ACHN (cell line): Measurements from ENCODE around the gene VANGL1.

Source experiments
- DNase-seq: peaks from one replicate; pipeline ENCODE4 v3.0.0-alpha.2; 2015
- in situ Hi-C: cut with HindIII; loops from 2 replicates; pipeline ENCODE4 v1.10.0; 2017; ENCODE audit warnings: low sequenced_read_pairs, low pct_ligation_motif_present, low pct_unique_long_range_greater_than_20kb

VANGL1 gene

DNA sequence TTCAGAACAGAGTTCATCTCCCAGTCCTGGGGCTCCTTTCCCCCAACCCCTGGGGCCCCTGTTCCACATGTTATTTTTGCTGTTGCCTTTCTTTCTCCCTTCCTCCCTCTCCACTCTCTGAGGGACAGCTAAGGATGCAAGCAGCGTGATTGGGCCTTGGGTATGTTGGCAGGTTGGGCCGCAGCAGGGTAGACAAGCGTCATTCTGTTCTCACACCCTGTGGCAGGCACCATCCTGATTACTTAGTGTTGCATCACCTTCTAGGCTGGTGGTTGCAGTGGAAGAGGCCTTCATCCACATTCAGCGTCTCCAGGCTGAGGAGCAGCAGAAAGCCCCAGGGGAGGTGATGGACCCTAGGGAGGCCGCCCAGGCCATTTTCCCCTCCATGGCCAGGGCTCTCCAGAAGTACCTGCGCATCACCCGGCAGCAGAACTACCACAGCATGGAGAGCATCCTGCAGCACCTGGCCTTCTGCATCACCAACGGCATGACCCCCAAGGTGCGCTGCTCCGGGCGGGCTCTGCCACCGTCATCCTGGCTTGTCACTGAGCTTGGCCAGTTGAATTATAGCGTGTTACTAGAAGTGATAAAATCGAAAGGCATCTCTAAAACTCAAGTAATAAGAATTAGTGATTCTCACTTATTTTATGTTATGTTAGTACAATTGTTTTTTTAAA, 43.4 kb downstream of the VANGL1 start:
- in situ Hi-C loops, result no loop called here
- DNase-seq, result no peak

DNA sequence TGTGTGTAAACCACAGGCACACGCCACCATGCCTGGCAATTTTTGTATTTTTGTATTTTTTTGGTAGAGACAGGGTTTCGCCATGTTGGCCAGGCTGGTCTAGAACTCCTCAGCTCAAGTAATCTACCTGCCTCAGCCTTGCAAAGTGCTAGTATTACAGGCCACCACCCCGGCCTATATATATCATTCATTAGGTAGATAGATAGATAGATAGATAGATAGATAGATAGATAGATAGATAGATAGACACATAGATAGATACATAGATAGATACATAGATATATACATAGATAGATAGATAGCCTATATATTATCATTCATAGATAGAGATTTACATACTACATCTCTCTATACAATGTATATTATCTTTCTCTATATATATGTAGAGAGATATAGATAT, 46.0 kb downstream of the VANGL1 start:
- DNase-seq, result no peak
- in situ Hi-C loops, result no loop called here

DNA sequence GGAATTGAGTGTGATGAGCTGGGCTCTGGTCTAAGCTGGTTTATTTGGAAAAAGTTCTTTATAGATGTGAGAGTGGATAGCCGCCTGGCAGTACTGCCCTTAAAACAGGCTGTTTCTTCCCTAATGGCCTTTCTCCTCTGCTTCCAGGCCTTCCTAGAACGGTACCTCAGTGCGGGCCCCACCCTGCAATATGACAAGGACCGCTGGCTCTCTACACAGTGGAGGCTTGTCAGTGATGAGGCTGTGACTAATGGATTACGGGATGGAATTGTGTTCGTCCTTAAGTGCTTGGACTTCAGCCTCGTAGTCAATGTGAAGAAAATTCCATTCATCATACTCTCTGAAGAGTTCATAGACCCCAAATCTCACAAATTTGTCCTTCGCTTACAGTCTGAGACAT, 49.2 kb downstream of the VANGL1 start:
- DNase-seq, result no peak
- in situ Hi-C loops, result no loop called here

DNA sequence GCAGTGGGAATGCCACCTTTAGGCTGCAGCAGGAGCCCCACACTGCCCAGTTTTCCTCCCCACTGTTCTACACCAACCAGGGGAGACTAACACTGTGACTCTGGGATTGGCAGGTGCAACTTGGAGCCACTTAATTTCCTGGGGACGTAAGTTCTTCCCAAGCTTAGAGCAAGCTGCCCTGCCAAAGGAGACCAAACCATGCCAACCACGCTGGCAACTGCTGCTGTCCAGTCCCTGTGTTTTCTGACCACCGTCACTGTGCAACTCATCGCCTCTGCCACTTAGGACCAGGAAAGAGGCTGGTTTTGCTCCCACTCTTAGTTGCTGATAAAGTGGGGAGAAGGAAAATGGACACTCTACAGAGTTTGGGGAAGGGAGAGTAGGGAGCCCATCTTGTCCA, 50.5 kb downstream of the VANGL1 start:
- DNase-seq, result no peak
- in situ Hi-C loops, result no loop called here

DNA sequence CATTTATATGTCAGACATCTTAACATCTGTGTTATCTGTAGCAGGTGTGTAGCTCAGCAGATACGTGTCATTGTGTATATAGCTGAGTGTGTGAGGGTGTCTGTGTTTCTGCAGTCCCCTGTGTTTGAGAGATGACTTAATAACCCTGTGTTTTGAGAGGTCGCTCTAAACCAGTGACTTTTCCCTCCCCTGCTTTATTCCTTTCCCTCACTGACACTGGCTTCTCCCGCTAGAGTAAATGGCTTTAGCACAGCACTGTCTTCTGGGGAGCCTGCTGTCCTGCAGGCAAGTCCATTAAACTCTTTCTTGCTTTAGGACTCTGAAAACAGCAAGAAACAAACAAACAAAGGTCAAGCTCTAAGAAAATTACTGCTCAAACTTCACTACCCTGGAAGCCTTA, 53.0 kb downstream of the VANGL1 start:
- in situ Hi-C loops, result no loop called here
- DNase-seq, result no peak

DNA sequence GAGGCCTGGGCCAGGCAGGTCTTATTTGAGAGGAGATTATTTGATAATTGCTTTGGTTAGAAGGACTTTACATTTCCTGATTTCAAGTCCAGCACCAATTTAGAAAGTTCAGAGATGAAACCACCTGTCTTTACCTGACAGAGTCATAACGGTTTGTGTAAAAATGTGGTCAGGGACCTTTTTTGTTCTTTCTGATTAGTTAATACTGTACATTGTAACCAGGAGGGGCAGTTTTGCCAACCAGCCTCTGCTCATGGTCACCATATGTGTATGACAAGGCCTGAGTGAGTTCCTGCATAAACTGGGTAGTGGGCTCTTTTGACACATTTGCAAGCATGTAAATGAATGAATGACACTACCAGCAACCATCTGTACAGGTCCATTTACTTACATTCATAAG, 55.8 kb downstream of the VANGL1 start:
- in situ Hi-C loops, result no loop called here
- DNase-seq, result no peak

DNA sequence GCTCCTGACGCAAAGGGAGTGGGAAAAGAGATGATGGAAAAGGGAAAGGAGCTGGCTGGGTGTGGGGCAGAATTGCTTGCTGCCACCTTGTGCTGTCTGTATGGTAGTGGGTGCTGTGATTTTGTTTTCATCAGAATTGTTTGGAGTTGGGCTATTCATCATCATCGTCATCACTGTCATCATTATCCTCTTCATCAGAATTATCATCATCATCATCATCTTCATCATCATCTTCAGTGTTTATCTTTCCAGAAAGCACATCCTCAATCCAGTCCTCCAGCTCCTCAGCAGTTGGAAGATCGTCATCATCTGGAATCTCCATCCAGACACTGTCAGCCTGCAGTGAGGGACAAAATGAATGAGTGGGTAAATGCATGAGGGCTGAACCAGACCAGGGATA, 59.3 kb downstream of the VANGL1 start:
- DNase-seq, result no peak
- in situ Hi-C loops, result no loop called here

DNA sequence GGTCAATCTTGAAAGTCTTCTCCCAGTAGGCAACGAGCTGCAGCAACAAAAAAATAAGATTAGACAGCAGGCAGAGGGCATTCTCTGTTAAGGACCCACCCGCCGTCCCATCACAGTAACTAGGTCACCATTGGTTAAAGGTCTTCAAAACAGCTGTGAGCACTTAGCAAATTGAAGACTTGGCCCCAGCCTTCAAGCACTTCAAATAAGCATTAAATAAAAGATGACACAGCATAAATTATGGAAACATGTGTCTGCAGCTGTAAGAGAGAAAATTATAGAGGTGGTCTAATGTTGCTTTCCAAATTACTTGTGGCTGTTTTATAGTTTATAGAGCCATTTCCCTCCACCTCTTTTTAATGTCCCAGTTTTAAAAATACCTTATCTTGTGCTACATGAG, 61.2 kb downstream of the VANGL1 start:
- in situ Hi-C loops, result no loop called here
- DNase-seq, result no peak

DNA sequence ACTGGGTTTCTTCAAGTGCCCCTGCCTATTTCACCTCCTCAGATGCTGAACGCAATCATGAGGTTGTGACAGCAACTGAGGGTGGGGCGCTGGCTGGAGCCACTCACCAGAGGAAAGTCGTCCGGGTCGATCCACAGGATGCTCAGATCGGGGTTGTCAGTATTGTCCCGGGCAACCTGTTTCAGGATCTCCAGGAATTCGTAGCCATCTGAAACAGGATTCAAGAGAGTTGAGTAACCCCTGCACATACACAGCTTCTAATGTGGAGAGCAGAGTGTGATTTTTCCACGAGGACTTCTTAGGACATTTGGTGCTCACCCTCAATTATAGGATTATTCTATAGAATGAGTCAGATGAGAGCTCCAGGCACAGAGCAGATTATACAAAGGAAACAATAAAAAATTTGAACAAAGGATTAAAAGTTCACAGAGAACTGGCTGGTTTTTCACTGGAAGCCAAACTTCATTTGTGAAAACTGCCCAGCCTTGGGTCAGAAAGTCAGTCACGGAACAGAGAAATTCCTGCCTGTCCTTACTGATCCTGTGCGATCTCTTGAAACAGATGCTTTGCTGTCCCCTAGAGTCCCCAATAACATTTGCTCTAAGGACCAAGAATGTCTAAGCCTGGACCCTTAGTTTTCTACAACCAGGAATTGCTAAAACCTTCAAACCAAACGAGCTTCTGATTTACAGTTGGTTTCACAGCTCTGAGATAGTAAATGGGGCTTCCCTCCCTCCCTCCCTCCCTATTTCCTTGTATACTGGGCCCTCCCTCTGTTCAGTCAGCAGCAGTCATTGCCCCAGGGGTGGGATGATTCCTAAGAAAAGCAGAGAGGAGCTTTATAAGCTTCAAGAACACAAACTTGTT, 63.5 kb downstream of the VANGL1 start:
- in situ Hi-C loops, result no loop called here
- DNase-seq, result no peak

DNA sequence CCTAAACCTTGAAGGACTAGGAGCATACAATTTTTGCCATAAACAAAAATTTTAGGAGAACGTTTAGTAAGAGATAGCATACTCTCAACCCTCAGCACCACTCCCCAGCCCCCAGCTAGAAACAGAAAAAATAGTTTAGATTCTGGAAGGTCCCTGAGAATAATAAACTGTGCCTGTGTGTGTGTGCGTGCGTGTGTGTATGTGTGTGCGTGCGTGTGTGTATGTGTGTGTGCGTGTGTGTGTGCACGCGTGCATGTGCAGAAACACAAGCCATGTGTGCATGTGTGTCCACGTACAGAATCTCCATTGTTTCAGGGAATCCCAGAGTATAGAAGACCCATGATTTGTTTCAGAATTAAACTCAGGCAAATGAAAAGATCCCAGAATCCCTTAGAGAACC, 64.2 kb downstream of the VANGL1 start:
- DNase-seq, result no peak
- in situ Hi-C loops, result no loop called here

DNA sequence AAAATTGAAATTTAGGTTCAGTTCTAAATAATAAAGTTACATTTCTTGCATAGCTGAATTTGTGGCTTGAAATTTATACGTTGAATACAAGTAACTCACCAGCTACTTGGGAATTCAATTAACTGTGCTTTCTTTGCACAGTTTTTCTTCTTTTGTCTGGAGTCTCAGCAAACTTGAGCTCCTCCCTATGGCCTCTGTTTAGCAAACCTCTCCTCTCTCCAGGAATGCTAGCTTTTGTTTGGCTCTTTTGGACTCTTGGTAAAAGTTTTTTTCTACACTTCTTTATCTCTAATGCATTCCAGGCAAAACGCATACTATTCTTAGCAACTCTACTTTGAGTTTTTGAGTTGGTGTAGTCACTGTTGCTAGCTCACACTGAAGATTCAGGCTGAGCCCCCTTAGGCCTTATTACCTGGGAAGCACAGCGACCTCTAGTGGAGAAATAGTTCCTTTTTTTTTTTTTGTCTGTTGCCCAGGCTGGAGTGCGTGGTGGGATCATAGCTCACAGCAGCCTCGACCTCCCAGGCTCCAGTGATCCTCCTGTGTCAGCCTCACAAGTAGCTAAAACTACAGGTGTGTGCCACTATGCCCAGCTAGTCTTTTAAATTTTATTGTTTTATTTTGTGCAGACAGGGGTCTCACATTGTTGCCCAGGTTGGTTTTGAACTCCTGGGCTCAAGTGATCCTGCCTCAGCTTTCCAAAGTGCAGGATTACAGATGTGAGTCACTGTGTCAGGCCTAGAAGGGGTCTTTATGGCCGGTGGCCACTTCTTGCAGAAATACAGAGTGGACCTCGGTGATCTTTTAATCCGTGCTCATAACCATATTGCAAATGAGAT, 65.0 kb downstream of the VANGL1 start:
- peak; percentile 46 for DNase-seq
- in situ Hi-C loops, result no loop called here

DNA sequence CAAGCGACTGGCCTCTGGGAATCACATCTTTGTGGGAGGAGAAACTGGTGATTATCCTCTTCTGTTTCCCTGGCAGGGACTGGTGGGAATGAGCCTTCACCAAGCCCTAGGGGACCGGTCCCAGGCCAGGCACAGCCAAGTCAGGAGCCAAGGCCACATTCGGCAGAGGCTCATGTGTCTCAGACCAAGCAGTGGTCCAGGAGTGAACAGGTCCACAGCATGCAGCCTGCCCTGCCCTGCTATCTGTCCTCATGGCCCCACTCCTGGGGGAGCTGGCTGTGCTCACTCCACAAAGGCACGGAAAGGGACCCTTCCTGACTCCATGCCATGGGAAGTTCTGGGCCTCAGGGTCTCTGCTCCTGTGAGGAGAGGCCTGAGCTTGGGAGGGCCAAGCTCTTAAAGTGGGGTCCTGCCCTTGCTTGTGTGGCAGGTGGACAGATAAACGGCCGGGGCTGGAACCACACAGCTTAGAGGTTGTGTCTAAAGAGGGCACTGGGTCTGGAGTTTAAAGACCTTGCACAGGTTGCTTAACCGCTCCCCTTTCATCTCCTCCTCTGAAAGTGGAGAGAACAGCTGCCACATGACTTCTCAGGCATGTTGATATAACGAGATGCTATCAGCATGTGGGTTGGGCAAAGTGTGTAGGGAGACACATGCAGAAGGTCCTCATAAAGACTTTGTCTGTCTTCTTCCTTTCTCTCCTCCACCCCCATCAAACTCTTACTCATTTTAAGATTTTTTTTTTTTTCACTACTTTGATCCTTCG, 69.3 kb downstream of the VANGL1 start:
- in situ Hi-C loops, result no loop called here
- no peak for DNase-seq

DNA sequence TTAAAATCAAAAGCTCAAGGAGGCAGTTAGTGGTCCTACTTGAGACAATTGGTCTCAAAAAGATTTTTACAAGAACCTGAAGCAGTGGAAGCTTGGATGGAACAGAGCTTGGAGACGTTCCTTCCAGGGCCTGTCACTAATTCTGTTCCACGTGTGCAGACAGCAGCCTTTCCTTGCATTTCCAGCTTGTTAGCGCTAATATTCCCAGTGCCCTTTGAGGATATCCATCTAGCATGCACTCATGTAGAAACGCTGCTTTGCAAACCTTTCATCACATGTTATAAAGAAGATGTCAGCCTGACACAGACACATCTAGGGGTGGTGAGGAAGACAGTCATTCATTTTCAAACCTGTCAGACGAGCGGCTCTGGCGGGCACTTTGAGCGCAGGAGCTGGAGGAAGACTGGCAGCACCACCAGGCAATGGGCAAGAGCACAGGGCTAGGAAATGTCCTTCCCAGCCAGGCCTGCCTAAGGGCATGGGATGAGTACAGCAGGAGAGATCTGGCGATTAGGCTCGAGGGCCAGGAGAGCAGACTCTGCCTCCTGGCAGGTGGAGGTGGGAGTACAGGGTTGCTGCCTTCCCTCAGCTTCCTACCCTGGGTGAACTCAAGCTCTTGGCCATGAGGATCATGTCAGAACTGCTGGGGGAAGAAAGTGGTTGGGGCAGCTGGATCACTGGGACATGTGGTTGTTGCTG, 71.3 kb downstream of the VANGL1 start:
- in situ Hi-C loops, result no loop called here
- no peak for DNase-seq

DNA sequence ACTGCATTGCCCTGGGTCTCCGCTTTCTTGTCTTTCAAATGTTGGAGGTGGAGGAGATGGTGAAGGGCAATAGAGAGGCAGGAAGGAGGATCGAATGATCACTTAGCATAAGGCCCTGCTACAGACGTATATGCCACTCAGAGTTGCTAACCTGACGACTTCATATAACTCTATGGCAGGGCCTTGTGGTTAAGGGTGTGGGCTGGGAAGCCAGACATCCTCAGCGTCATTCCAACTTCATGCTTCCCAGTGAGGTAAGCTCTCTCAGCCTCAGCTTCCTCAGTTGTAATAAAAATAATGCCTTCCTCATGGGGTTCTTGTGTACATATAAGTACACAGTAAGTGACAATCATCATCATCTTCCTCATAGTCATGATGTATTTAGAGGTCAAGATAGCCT, 72.1 kb downstream of the VANGL1 start:
- no peak for DNase-seq
- in situ Hi-C loops, result no loop called here

DNA sequence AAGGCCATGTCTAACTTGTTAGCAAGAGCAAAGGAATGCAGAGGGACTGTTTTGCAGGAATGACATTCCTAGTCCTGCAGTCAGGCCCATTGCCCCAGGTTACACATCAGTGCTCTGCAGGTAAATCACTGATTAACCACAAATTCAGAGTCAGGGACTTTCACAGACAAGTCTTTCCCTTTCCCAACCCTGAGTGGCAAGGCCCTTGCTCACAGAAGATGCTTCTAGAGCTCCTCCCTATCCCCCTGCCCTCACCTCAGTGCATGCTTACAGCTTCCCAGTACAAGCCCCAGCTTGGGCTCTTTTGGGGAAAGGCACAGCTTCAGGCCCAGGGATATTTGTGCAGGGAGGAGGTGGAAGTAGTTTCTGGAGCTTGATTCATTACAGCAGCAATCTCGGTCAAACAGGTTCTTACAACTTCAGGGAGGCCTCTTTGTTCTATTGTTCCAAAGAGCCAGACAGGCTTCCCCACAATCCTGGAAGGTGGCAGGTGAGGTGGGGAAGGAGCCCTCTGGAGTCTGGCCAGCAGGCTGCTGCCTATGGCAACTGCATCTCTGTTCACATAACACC, 72.9 kb downstream of the VANGL1 start:
- in situ Hi-C loops, result no loop called here
- no peak for DNase-seq

DNA sequence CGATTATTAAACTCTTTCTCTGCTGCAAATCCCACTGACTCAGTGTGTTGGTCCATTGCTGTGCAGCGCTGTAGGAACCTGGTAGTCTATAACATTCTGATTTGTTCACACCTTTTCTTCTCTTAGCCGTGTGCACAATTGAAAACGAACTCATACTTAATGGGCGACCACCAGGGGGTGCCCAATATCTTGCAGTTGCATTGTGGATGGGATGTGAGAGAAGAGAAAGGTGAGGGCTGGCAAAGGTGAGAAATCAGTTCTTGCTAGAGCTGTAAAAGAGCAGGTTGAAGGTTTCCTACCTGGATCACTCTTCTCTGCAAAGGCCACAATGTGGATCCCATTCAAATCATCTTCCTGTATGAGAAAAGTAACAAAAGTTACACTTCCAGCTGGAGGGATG, 75.8 kb downstream of the VANGL1 start:
- DNase-seq, result peak; percentile 13

DNA sequence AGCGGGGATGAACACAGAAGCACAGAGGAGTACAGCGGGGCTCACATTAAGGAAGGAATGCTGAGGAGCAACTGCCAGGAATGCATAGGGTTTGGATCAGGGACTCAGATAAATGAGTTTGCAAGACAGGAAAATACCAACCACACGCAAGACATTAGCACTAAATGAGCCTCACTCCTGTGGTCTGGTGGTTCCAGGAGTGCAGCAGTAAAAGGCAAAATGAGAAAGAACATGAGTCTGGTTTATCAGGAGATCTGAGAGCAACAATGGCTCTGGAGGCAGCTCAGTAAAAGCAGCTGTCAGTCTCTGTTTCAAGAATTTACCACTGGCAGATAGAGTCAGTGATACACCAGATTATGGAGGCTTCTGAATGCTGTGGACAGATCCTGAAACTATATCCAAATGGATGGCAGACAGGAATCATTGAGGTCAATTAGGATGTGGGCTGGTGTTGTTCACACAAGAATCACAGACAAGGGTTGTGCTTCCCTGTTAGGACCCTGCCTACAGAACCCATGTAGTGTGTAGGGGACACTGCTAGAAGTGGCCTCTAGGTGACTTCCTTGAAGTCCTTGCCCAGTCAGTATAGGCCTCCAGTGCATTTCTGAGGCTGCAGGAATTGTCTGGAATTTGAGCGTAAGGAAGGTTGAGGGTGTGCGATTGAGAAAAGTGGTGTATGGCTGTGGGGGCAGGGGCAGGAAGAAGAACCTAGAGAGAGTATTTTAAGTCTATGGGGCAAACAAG, 76.4 kb downstream of the VANGL1 start:
- no peak for DNase-seq
- in situ Hi-C loops, result no loop called here

More for the DNA sequence above, 75.8 kb downstream of the VANGL1 start:
- in situ Hi-C loops, result no loop called here
